GM12891 (cell line): Measurements from ENCODE around the gene SLC25A17.

Experiments
- DNase-seq: peaks from one replicate; pipeline ENCODE4 v3.0.0; 2011; ENCODE audit warnings: low spot score; ENCODE audit not compliant: insufficient read length
- FAIRE-seq: peaks from 2 replicates; lab custom pipeline; 2011; peaks lifted over from hg19 to GRCh38; lab: Jason Lieb, UNC
- PAX5 ChIP-seq: IDR thresholded peaks from 2 replicates; pipeline ENCODE4 v1.6.1; 2011; ENCODE audit warnings: low read length, moderate library complexity, mild to moderate bottlenecking; ENCODE audit not compliant: insufficient read depth, severe bottlenecking
- POLR2A ChIP-seq: IDR thresholded peaks from 2 replicates; pipeline ENCODE4 v1.6.1; 2011; ENCODE audit warnings: low read depth, low read length, control low read depth
- POLR2AphosphoS5 ChIP-seq: IDR thresholded peaks from 2 replicates; pipeline ENCODE4 v1.6.1; 2011; ENCODE audit warnings: low read depth, low read length, control low read depth
- POU2F2 ChIP-seq: IDR thresholded peaks from 2 replicates; pipeline ENCODE4 v1.6.1; 2011; ENCODE audit warnings: low read depth, mild to moderate bottlenecking, control low read depth, low read length, moderate library complexity
- SPI1 ChIP-seq: IDR thresholded peaks from 2 replicates; pipeline ENCODE4 v1.6.1; 2011; ENCODE audit warnings: low read depth, low read length, control low read depth
- TAF1 ChIP-seq: IDR thresholded peaks from 2 replicates; pipeline ENCODE4 v1.6.1; 2011; ENCODE audit warnings: low read depth, low read length, control low read depth

SLC25A17 gene

DNA sequence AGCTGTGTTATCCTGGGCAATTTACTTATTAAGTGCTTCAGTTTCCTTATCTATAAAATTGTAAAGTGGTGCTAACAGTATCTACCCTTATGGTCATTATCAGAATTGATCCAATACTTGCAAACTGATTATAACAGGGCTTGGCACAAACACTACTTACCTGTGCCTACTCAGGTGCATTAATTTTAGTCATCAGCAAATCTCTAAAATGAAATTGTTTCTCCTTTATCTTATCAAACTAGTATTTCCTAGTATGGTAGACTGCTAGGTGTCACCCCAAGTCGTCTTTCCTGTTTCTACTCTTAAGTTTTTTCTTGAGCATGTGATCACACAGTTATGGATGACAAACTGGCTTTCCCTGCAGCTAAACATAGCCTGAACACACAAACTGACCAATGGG lies 4.3 kb upstream of the SLC25A17 start:
- no peak for TF ChIP-seq POLR2AphosphoS5
- TF ChIP-seq TAF1: no peak
- no peak for TF ChIP-seq SPI1
- TF ChIP-seq PAX5: no peak
- no peak for TF ChIP-seq POLR2A
- TF ChIP-seq POU2F2: no peak
- no peak for FAIRE-seq
- DNase-seq: no peak

- FAIRE-seq: no peak
- no peak for DNase-seq
- TF ChIP-seq POLR2A: no peak
- no peak for TF ChIP-seq TAF1
- TF ChIP-seq PAX5: no peak
- no peak for TF ChIP-seq POLR2AphosphoS5
- TF ChIP-seq POU2F2: no peak
Measured at GRCh38 chr22:40819599-40820140, 524 bp upstream of the SLC25A17 start.

GRCh38 chr22:40818192-40818746 lies 877 bp downstream of the SLC25A17 start:
- no peak for DNase-seq
- no peak for TF ChIP-seq POLR2AphosphoS5
- TF ChIP-seq POLR2A: 0 out of 2 replicates have a peak, but pooled peaks have one; percentile 2
- 0 out of 2 replicates have a peak, but pooled peaks have one; percentile 5 for TF ChIP-seq SPI1
- 0 out of 2 replicates have a peak, but pooled peaks have one; percentile 19 for TF ChIP-seq TAF1
- FAIRE-seq: no peak

DNA sequence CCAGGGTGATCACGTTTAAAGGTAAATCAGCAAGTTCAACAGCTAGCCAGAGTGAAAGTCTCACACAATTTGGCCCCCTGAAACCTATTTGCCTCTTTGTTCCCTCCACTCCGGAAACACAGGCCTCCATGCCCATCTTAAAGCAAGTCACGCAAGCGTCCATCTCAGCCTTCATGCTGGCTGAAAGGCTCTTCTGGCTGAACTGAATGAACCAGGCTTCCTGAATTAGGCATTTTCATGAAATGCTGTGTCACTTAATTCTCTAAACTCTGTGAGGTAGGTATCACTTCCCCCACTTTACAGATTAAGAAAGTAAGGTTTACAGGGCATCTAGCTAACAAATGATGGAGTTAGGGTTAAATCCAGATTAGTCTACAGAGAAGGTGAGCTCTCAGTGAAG lies 1.4 kb downstream of the SLC25A17 start:
- TF ChIP-seq PAX5: no peak
- TF ChIP-seq POU2F2: no peak
- peak; percentile 61 for TF ChIP-seq SPI1
- TF ChIP-seq POLR2AphosphoS5: no peak
- TF ChIP-seq POLR2A: peak; percentile 35; the same call in 1 of the 2 replicates
- no peak for TF ChIP-seq TAF1
- FAIRE-seq: peak; percentile 71

GRCh38 chr22:40813912-40814315 lies 5.2 kb downstream of the SLC25A17 start:
- TF ChIP-seq POLR2A (no peak), PAX5 (no peak), POU2F2 (no peak), POLR2AphosphoS5 (no peak), TAF1 (no peak), SPI1 (no peak)
- DNase-seq: no peak
- no peak for FAIRE-seq

More for the DNA sequence above, 1.4 kb downstream of the SLC25A17 start:
- no peak for DNase-seq

DNA sequence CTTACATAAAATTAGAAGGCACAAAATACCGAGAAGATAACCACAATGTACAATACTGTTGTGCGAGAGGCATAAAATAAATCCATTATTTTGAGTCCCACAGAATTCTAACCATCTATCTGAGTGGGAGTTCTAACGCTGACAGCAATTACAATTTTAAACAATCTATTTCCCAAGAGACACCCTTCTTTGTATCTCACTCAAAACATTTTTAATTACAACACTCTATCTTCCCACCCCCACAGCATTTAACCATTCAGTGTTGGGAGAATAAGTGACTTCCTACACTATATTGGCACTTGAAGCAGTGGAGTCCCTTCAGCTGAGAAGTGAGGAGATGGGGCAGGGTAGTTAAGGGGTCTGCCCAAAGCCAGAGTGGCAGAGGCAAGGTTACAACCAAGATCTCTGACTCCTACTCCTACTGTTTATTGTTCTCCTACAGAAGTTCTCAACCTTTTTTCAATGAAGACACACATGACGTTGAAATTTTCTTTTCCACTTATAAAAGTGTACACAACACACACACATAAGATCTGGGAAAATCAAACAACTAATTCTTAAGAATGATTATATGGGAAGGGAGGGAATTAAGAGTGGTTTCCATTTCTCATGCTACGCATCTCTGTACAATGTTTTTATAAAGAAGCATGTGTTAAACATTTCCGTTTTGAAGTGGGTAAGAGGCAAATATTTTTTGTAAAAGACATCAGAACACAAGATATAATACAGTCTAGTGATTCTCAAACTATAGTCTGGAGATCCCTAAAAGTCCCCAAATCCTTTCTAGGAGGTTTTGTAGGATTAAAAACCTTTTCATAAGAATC lies 10.9 kb downstream of the SLC25A17 start:
- TF ChIP-seq SPI1: no peak
- TF ChIP-seq TAF1: no peak
- TF ChIP-seq POLR2AphosphoS5: no peak
- TF ChIP-seq POLR2A: no peak
- TF ChIP-seq POU2F2: no peak
- TF ChIP-seq PAX5: no peak
- no peak for FAIRE-seq
- no peak for DNase-seq

- DNase-seq (no peak), FAIRE-seq (no peak)
- TF ChIP-seq SPI1 (no peak), TAF1 (no peak), POLR2A (no peak), POU2F2 (no peak), PAX5 (no peak), POLR2AphosphoS5 (no peak)
Measured at GRCh38 chr22:40806711-40807110, 12.4 kb downstream of the SLC25A17 start.

- no peak for FAIRE-seq
Measured at GRCh38 chr22:40805699-40806203, 13.4 kb downstream of the SLC25A17 start.

DNA sequence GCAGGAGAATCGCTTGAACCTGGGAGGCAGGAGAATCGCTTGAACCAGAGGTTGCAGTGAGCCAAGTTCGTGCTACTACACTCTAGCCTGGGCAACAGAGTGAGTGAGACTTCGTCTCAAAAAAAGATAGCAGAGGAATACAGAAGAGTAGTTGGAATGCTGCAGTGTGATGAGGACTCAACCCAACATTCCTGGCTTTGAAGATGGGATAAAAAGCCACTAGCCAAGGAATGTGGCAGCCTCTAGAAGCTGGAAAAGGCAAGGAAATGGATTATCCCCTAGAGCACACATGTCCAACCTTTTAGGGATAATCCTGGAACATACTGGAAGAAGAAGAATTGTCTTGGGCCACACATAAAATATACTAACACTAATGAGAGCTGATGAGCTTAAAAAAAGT lies 13.9 kb downstream of the SLC25A17 start:
- FAIRE-seq (no peak), DNase-seq (no peak)
- TF ChIP-seq SPI1 (no peak), POLR2A (no peak), PAX5 (no peak), POU2F2 (no peak), TAF1 (no peak), POLR2AphosphoS5 (no peak)

More at GRCh38 chr22:40805699-40806203, 13.4 kb downstream of the SLC25A17 start:
- TF ChIP-seq TAF1 (no peak), PAX5 (no peak), POU2F2 (no peak), POLR2A (no peak), POLR2AphosphoS5 (no peak), SPI1 (no peak)
- no peak for DNase-seq
